WTC11 (cell line): ENCODE measurements around the gene HPSE2. TPM values are rescaled to one million over a fixed set of nuclear protein-coding genes. Genes with fewer than 3 reads are reported as not detected.

Experiments
- ATAC-seq: fragments of 200-7000 bp; cut with Tn5 transposase; 2 replicates; pipeline ENCODE4 v1.10.0; 2021; ENCODE audit warnings: mild to moderate bottlenecking, moderate library complexity
- CTCF ChIA-PET: fragments of 300-600 bp; sonication (Branson Sonifier 250); formaldehyde crosslinking; loops from one replicate; lab custom pipeline; 2021; ENCODE audit warnings: antibody characterized with exemption; lab: Charles Lee
- POLR2A ChIA-PET: fragments of 350-600 bp; sonication (Branson Sonifier 250); formaldehyde crosslinking; loops from one replicate; lab custom pipeline; 2021; ENCODE audit warnings: antibody characterized with exemption; lab: Charles Lee
- DNase-seq: peaks from one replicate; pipeline ENCODE4 v3.0.0; 2021; ENCODE audit warnings: low spot score
- H3K27ac Mint-ChIP-seq: 2 replicates; pipeline ENCODE4 v1.8.0; 2021; ENCODE audit warnings: mixed read lengths
- H3K27me3 Mint-ChIP-seq: 2 replicates; pipeline ENCODE4 v1.8.0; 2021; ENCODE audit warnings: low read depth, mild to moderate bottlenecking, moderate library complexity, mixed read lengths
- H3K36me3 Mint-ChIP-seq: 2 replicates; pipeline ENCODE4 v1.8.0; 2021; ENCODE audit warnings: mixed read lengths
- H3K4me1 Mint-ChIP-seq: 2 replicates; pipeline ENCODE4 v1.8.0; 2022; ENCODE audit warnings: mixed read lengths
- H3K4me3 Mint-ChIP-seq: 2 replicates; pipeline ENCODE4 v1.8.0; 2021; ENCODE audit warnings: mild to moderate bottlenecking, moderate library complexity, mixed read lengths
- H3K9me3 Mint-ChIP-seq: 2 replicates; pipeline ENCODE4 v1.8.0; 2021; ENCODE audit warnings: mixed read lengths
- E2F1 ChIP-seq: sonication (generic); formaldehyde crosslinking; IDR thresholded peaks from 2 replicates; pipeline ENCODE4 v1.8.0; 2022; ENCODE audit warnings: mild to moderate bottlenecking, missing genetic modification reagents
- EMX1 ChIP-seq: fragments of 250-450 bp; sonication (Bioruptor Pico); IDR thresholded peaks from 2 replicates; pipeline ENCODE4 v1.8.0; 2021; ENCODE audit warnings: mild to moderate bottlenecking
- ESRRA ChIP-seq: sonication (generic); formaldehyde crosslinking; IDR thresholded peaks from 2 replicates; pipeline ENCODE4 v1.8.1; 2022; ENCODE audit warnings: mild to moderate bottlenecking, missing genetic modification reagents, borderline replicate concordance
- ETV6 ChIP-seq: sonication (generic); formaldehyde crosslinking; IDR thresholded peaks from 2 replicates; pipeline ENCODE4 v1.8.1; 2022; ENCODE audit warnings: mild to moderate bottlenecking, missing genetic modification reagents
- FOXJ3 ChIP-seq: sonication (generic); formaldehyde crosslinking; IDR thresholded peaks from 2 replicates; pipeline ENCODE4 v1.9.0; 2021; ENCODE audit warnings: missing genetic modification reagents, mild to moderate bottlenecking, borderline replicate concordance
- FOXP1 ChIP-seq: sonication (generic); formaldehyde crosslinking; IDR thresholded peaks from 2 replicates; pipeline ENCODE4 v1.8.0; 2022; ENCODE audit warnings: missing genetic modification reagents, mild to moderate bottlenecking, moderate library complexity, borderline replicate concordance
- GTF2I ChIP-seq: fragments of 250-450 bp; sonication (Bioruptor Pico); conservative IDR thresholded peaks from 2 replicates; pipeline ENCODE4 v1.4.0; 2021; ENCODE audit warnings: mild to moderate bottlenecking
- MYBL2 ChIP-seq: sonication (generic); formaldehyde crosslinking; IDR thresholded peaks from 2 replicates; pipeline ENCODE4 v1.8.1; 2023; ENCODE audit warnings: mild to moderate bottlenecking, moderate library complexity, missing genetic modification reagents
- NFYB ChIP-seq: sonication (generic); formaldehyde crosslinking; conservative IDR thresholded peaks from 2 replicates; pipeline ENCODE4 v1.8.0; 2022; ENCODE audit warnings: low read depth, missing genetic modification reagents
- OVOL2 ChIP-seq: fragments of 250-450 bp; sonication (Bioruptor Pico); IDR thresholded peaks from 2 replicates; pipeline ENCODE4 v1.9.0; 2021; ENCODE audit warnings: mild to moderate bottlenecking, borderline replicate concordance
- TP53 ChIP-seq: sonication (generic); formaldehyde crosslinking; IDR thresholded peaks from 2 replicates; pipeline ENCODE4 v1.8.1; 2023; ENCODE audit warnings: mild to moderate bottlenecking, missing genetic modification reagents
- ZNF219 ChIP-seq: sonication (generic); formaldehyde crosslinking; IDR thresholded peaks from 2 replicates; pipeline ENCODE4 v1.8.0; 2023; ENCODE audit warnings: missing genetic modification reagents, mild to moderate bottlenecking, borderline replicate concordance
- ZNF317 ChIP-seq: sonication (generic); formaldehyde crosslinking; IDR thresholded peaks from 2 replicates; pipeline ENCODE4 v1.8.1; 2023; ENCODE audit warnings: low read depth, mild to moderate bottlenecking, moderate library complexity, missing genetic modification reagents, borderline replicate concordance
- ZNF425 ChIP-seq: fragments of 250-450 bp; sonication (Bioruptor Pico); conservative IDR thresholded peaks from 2 replicates; pipeline ENCODE4 v1.9.0; 2021; ENCODE audit warnings: mild to moderate bottlenecking
- total RNA-seq: library from RNA; stranded (reverse); gene quantifications from 3 replicates; pipeline ENCODE4 v1.2.3, GENCODE V29; 2021
- TF ChIP-seq, protein P1 (sequence below): sonication (generic); formaldehyde crosslinking; IDR thresholded peaks from 2 replicates; pipeline ENCODE4 v1.8.0; 2022; ENCODE audit warnings: mild to moderate bottlenecking, missing genetic modification reagents
- TF ChIP-seq, protein P2 (sequence below): fragments of 250-450 bp; sonication (Bioruptor Pico); IDR thresholded peaks from 2 replicates; pipeline ENCODE4 v1.9.0; 2021; ENCODE audit warnings: mild to moderate bottlenecking, borderline replicate concordance
- TF ChIP-seq, protein P3 (sequence below): fragments of 250-450 bp; sonication (Bioruptor Pico); IDR thresholded peaks from 2 replicates; pipeline ENCODE4 v1.9.0; 2021; ENCODE audit warnings: mild to moderate bottlenecking
- TF ChIP-seq, protein P4 (sequence below): sonication (generic); formaldehyde crosslinking; IDR thresholded peaks from 2 replicates; pipeline ENCODE4 v1.8.0; 2022; ENCODE audit warnings: missing genetic modification reagents

Gene HPSE2
- total RNA-seq, 1 experiment from 2014 or later = 0.66 TPM

- Mint-ChIP-seq H3K9me3 (peaks cover 41% of the 10 kb centered on the region), H3K36me3 (peaks cover 21% of the 10 kb centered on the region), H3K4me1 (no peaks in the 10 kb centered on the region), H3K4me3 (no peak overlapping the region), H3K27ac (no peak overlapping the region), H3K27me3 (no peaks in the 10 kb centered on the region; the same call in 1 of the 2 replicates)
- TF ChIP-seq, protein P1, sequence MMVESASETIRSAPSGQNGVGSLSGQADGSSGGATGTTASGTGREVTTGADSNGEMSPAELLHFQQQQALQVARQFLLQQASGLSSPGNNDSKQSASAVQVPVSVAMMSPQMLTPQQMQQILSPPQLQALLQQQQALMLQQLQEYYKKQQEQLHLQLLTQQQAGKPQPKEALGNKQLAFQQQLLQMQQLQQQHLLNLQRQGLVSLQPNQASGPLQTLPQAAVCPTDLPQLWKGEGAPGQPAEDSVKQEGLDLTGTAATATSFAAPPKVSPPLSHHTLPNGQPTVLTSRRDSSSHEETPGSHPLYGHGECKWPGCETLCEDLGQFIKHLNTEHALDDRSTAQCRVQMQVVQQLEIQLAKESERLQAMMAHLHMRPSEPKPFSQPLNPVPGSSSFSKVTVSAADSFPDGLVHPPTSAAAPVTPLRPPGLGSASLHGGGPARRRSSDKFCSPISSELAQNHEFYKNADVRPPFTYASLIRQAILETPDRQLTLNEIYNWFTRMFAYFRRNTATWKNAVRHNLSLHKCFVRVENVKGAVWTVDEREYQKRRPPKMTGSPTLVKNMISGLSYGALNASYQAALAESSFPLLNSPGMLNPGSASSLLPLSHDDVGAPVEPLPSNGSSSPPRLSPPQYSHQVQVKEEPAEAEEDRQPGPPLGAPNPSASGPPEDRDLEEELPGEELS (CRISPR knock-in tag) = no peak
- TF ChIP-seq TP53 (CRISPR knock-in tag) (no peak), ESRRA (CRISPR knock-in tag) (no peak), ZNF425 (CRISPR knock-in tag) (no peak), FOXJ3 (no peak), ZNF219 (no peak), EMX1 (CRISPR knock-in tag) (no peak), ETV6 (CRISPR knock-in tag) (no peak), NFYB (CRISPR knock-in tag) (no peak), ZNF317 (CRISPR knock-in tag) (no peak), MYBL2 (CRISPR knock-in tag) (no peak), E2F1 (no peak), OVOL2 (CRISPR knock-in tag) (no peak)
- TF ChIP-seq, protein P2, sequence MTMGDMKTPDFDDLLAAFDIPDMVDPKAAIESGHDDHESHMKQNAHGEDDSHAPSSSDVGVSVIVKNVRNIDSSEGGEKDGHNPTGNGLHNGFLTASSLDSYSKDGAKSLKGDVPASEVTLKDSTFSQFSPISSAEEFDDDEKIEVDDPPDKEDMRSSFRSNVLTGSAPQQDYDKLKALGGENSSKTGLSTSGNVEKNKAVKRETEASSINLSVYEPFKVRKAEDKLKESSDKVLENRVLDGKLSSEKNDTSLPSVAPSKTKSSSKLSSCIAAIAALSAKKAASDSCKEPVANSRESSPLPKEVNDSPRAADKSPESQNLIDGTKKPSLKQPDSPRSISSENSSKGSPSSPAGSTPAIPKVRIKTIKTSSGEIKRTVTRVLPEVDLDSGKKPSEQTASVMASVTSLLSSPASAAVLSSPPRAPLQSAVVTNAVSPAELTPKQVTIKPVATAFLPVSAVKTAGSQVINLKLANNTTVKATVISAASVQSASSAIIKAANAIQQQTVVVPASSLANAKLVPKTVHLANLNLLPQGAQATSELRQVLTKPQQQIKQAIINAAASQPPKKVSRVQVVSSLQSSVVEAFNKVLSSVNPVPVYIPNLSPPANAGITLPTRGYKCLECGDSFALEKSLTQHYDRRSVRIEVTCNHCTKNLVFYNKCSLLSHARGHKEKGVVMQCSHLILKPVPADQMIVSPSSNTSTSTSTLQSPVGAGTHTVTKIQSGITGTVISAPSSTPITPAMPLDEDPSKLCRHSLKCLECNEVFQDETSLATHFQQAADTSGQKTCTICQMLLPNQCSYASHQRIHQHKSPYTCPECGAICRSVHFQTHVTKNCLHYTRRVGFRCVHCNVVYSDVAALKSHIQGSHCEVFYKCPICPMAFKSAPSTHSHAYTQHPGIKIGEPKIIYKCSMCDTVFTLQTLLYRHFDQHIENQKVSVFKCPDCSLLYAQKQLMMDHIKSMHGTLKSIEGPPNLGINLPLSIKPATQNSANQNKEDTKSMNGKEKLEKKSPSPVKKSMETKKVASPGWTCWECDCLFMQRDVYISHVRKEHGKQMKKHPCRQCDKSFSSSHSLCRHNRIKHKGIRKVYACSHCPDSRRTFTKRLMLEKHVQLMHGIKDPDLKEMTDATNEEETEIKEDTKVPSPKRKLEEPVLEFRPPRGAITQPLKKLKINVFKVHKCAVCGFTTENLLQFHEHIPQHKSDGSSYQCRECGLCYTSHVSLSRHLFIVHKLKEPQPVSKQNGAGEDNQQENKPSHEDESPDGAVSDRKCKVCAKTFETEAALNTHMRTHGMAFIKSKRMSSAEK (CRISPR knock-in tag) = no peak
- TF ChIP-seq, protein P3, sequence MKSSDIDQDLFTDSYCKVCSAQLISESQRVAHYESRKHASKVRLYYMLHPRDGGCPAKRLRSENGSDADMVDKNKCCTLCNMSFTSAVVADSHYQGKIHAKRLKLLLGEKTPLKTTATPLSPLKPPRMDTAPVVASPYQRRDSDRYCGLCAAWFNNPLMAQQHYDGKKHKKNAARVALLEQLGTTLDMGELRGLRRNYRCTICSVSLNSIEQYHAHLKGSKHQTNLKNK = no peak
- DNase-seq (no peak), ATAC-seq (no peak)
- ChIA-PET CTCF (no interaction called here), POLR2A (no interaction called here)
These were observed 639.2 kb downstream of the HPSE2 start for GRCh38 chr10:98596404-98596803.

GRCh38 chr10:98589691-98590090 is 646.0 kb downstream of the HPSE2 start:
- CTCF ChIA-PET = no interaction called here
- no peak for ATAC-seq
- Mint-ChIP-seq H3K27ac (no peak overlapping the region), H3K36me3 (peaks cover 2% of the 10 kb centered on the region), H3K9me3 (peaks cover 4% of the 10 kb centered on the region), H3K4me3 (no peak overlapping the region), H3K4me1 (no peaks in the 10 kb centered on the region; the same call in 1 of the 2 replicates), H3K27me3 (no peaks in the 10 kb centered on the region; the same call in 1 of the 2 replicates)
- DNase-seq = no peak
- POLR2A ChIA-PET = no interaction called here
- no peak for TF ChIP-seq GTF2I (CRISPR knock-in tag)
- TF ChIP-seq FOXP1 (CRISPR knock-in tag) = no peak
- TF ChIP-seq, protein P4, sequence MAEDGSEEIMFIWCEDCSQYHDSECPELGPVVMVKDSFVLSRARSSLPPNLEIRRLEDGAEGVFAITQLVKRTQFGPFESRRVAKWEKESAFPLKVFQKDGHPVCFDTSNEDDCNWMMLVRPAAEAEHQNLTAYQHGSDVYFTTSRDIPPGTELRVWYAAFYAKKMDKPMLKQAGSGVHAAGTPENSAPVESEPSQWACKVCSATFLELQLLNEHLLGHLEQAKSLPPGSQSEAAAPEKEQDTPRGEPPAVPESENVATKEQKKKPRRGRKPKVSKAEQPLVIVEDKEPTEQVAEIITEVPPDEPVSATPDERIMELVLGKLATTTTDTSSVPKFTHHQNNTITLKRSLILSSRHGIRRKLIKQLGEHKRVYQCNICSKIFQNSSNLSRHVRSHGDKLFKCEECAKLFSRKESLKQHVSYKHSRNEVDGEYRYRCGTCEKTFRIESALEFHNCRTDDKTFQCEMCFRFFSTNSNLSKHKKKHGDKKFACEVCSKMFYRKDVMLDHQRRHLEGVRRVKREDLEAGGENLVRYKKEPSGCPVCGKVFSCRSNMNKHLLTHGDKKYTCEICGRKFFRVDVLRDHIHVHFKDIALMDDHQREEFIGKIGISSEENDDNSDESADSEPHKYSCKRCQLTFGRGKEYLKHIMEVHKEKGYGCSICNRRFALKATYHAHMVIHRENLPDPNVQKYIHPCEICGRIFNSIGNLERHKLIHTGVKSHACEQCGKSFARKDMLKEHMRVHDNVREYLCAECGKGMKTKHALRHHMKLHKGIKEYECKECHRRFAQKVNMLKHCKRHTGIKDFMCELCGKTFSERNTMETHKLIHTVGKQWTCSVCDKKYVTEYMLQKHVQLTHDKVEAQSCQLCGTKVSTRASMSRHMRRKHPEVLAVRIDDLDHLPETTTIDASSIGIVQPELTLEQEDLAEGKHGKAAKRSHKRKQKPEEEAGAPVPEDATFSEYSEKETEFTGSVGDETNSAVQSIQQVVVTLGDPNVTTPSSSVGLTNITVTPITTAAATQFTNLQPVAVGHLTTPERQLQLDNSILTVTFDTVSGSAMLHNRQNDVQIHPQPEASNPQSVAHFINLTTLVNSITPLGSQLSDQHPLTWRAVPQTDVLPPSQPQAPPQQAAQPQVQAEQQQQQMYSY (CRISPR knock-in tag) = no peak
